Neural crest cell (in vitro differentiated cells): ENCODE measurements around the gene ASAP2. TPM values are rescaled to one million over a fixed set of nuclear protein-coding genes. Genes with fewer than 3 reads are reported as not detected.

Experiments
- DNase-seq: peaks from one replicate; pipeline ENCODE4 v3.0.0; 2021; ENCODE audit warnings: low read depth, mixed read lengths, low spot score
- H3K27ac Mint-ChIP-seq: one replicate; pipeline ENCODE4 v1.8.0; 2021; ENCODE audit warnings: mild to moderate bottlenecking, mixed read lengths; ENCODE audit not compliant: unreplicated experiment
- H3K27me3 Mint-ChIP-seq: 2 replicates; pipeline ENCODE4 v1.8.0; 2021; ENCODE audit warnings: low read depth, mild to moderate bottlenecking, mixed read lengths
- H3K36me3 Mint-ChIP-seq: 2 replicates; pipeline ENCODE4 v1.8.0; 2021; ENCODE audit warnings: low read depth, mild to moderate bottlenecking, mixed read lengths
- H3K4me1 Mint-ChIP-seq: 2 replicates; pipeline ENCODE4 v1.8.0; 2021; ENCODE audit warnings: mixed read lengths
- H3K4me3 Mint-ChIP-seq: one replicate; pipeline ENCODE4 v1.8.0; 2021; ENCODE audit warnings: mild to moderate bottlenecking, mixed read lengths
- H3K9me3 Mint-ChIP-seq: 2 replicates; pipeline ENCODE4 v1.8.0; 2021; ENCODE audit warnings: mixed read lengths
- total RNA-seq: library from RNA; stranded (reverse); gene quantifications from 2 replicates; pipeline ENCODE4 v1.2.1, GENCODE V29; 2021
- TF ChIP-seq, protein P1 (sequence below): fragments of 200-600 bp; sonication (generic); conservative IDR thresholded peaks from 2 replicates; pipeline ENCODE4 v1.5.0; 2021; ENCODE audit warnings: antibody characterized with exemption, mild to moderate bottlenecking

ASAP2 gene
- total RNA-seq, 1 donor from 2014 or later, result 48.6 TPM

DNA sequence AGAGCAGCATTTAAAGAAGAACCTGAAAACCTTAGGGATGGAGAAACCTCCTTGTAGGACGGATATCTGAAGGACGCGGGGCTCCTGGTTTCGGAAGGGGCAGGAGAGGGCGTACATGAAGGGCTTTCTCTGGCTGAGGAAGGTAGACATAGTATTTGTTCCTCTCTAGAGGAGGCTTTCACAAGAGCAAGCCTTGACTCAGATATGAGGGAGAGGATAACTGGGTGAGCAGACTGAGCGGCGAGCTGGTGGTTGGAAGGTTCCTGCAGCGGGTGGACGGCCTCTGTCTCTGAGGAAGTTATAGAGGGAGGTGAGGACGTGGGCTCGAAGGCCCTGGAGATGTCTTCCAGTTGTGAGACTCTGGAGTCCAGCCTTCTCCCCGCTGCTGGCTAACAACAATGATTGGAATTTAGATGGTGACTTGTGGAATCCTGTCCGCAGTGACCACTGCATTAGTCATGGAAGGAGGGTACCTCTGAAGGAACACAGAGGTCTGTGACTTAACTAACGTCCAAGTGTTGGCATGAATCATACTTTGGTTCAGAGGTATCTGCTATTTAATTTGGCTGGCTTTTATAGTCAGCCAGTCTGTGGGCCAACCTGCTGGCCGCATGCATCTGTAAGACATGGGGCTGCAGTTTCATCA is 80.9 kb downstream of the ASAP2 start:
- Mint-ChIP-seq H3K27ac (no peak overlapping the region), H3K27me3 (no peaks in the 10 kb centered on the region)

DNA sequence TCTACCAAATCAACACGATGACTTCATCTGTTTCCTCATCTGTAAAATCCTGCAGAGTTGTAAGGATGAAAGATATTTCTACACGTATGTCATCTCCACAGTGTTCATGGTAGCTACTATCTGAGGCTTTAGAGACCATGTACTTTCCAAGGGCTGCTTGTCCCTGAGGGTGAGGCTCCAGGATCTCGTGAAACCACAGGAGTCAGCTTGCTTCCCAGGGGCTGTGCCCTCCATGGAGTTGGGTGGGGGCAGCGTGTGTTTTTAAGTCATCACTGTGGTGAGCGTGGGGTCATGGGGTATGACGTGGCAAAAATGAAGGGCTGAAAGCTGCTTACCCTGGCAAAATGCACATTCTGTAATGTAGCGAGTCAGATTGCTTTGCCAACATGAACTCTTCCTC is 81.6 kb downstream of the ASAP2 start:
- no peaks in the 10 kb centered on the region for H3K27me3 Mint-ChIP-seq
- TF ChIP-seq, protein P1, sequence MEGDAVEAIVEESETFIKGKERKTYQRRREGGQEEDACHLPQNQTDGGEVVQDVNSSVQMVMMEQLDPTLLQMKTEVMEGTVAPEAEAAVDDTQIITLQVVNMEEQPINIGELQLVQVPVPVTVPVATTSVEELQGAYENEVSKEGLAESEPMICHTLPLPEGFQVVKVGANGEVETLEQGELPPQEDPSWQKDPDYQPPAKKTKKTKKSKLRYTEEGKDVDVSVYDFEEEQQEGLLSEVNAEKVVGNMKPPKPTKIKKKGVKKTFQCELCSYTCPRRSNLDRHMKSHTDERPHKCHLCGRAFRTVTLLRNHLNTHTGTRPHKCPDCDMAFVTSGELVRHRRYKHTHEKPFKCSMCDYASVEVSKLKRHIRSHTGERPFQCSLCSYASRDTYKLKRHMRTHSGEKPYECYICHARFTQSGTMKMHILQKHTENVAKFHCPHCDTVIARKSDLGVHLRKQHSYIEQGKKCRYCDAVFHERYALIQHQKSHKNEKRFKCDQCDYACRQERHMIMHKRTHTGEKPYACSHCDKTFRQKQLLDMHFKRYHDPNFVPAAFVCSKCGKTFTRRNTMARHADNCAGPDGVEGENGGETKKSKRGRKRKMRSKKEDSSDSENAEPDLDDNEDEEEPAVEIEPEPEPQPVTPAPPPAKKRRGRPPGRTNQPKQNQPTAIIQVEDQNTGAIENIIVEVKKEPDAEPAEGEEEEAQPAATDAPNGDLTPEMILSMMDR, result no peak
- peaks cover 7% of the 10 kb centered on the region for H3K4me1 Mint-ChIP-seq
- no peaks in the 10 kb centered on the region for H3K9me3 Mint-ChIP-seq
- no peak for DNase-seq
- H3K36me3 Mint-ChIP-seq, result peaks cover 9% of the 10 kb centered on the region
- H3K4me3 Mint-ChIP-seq, result no peak overlapping the region
- no peak overlapping the region for H3K27ac Mint-ChIP-seq

More for the DNA sequence above, 80.9 kb downstream of the ASAP2 start:
- no peak overlapping the region for H3K4me3 Mint-ChIP-seq
- no peaks in the 10 kb centered on the region for H3K9me3 Mint-ChIP-seq
- TF ChIP-seq, protein P1, result peak; percentile 19
- H3K4me1 Mint-ChIP-seq, result peaks cover 7% of the 10 kb centered on the region
- DNase-seq, result no peak
- H3K36me3 Mint-ChIP-seq, result peaks cover 9% of the 10 kb centered on the region

DNA sequence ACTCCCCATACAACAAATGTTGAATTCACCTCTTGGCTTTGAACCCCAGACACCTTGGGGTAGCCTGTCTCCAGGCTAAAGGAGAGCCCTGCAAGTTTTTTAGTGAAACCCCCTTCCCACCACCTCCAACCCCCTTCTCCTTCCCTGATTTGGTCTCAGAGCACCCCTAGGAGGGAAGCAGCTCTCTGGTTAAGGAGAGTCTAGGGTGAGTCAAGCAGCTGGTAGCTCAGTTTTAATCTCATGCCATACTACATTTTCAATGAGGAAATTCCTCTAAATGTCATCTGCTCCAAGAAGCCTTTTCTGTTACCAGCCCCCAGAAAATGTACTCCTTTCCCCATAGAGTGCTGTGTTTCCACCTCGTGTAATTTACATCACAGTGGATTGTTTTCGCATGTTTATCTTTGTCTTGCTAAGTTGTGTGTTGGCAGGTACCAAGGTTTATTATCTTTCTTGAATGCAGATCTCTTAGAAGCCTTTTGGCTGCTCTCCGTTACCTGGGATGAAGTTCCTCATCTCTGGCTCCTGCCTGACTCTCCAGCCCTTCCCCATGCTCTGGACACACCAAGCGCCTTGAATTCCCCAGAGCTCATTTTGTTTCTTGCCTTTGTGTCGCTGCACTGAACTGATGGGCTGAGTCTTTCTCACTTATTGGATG is 82.2 kb downstream of the ASAP2 start:
- Mint-ChIP-seq H3K4me1 (peaks cover 7% of the 10 kb centered on the region), H3K36me3 (peaks cover 9% of the 10 kb centered on the region), H3K27ac (no peak overlapping the region), H3K4me3 (no peak overlapping the region), H3K9me3 (no peaks in the 10 kb centered on the region), H3K27me3 (no peaks in the 10 kb centered on the region)
- TF ChIP-seq, protein P1, result no peak
- no peak for DNase-seq

DNA sequence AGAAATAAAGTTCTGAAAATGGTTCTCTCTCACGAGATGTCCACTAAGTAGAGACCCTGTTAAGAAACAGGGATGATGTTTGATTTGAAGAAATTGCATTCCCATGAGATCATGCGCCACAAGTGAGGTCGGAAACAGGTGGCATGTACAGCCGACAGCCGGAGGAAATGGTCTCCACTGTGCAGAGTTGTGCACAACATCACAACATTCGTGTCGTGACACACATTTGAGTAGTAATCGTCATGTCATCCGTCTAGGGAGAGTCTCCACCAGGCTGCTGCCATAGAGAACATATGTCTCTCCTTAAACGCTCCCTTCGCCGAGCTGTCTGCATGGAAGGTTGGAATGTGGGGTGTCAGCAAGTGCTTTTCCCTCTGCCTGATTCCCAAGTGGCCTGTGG is 84.7 kb downstream of the ASAP2 start:
- Mint-ChIP-seq H3K4me3 (no peak overlapping the region), H3K27ac (no peak overlapping the region)

DNA sequence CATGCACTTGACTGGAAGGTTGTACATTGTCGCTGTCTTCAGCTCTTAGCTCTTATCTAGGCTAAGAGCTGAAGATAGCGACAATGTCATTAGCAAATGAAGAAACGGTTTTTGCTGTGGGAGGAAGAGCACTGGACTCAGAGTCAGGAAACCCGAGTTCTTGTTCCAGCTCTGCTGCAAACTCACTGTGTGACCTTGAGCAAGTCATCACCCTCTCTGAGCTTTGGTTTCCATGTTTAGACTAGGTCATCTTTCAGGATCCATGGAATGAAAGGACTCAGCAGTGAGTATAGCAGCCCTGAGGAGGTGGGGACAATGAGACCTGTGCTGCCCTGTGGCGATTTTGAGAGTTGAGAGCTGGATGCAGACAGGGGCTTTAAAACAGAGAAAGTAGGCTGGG is 85.3 kb downstream of the ASAP2 start:
- no peak for DNase-seq
- Mint-ChIP-seq H3K27ac (no peak overlapping the region), H3K27me3 (no peaks in the 10 kb centered on the region), H3K4me1 (peaks cover 11% of the 10 kb centered on the region), H3K36me3 (peaks cover 8% of the 10 kb centered on the region), H3K4me3 (no peak overlapping the region), H3K9me3 (no peaks in the 10 kb centered on the region)
- TF ChIP-seq, protein P1, result no peak

More for the DNA sequence above, 84.7 kb downstream of the ASAP2 start:
- H3K4me1 Mint-ChIP-seq, result peaks cover 7% of the 10 kb centered on the region
- H3K36me3 Mint-ChIP-seq, result peaks cover 9% of the 10 kb centered on the region
- H3K9me3 Mint-ChIP-seq, result no peaks in the 10 kb centered on the region
- TF ChIP-seq, protein P1, result no peak
- no peaks in the 10 kb centered on the region for H3K27me3 Mint-ChIP-seq
- DNase-seq, result no peak
